ENCODE results near the gene MTHFSD. TPM values are rescaled to one million over a fixed set of nuclear protein-coding genes. Genes with fewer than 3 reads are reported as not detected.

The MTHFSD gene
- total and polyA plus RNA-seq, 9 donors: 11.0 to 24.9 (median 21.8) TPM

- intact Hi-C loops (cut with DNase I): no loop called here
- H3K27me3 ChIP-seq: peaks cover 18% of the 10 kb centered on the region
- H3K36me3 ChIP-seq: no peaks in the 10 kb centered on the region
- DNase-seq: peak in 4 of 5 donors; percentile 19 to 57 (median 50)
- H3K4me1 ChIP-seq (ENCODE audit: insufficient read depth): peaks cover 12% of the 10 kb centered on the region
- H3K4me3 ChIP-seq: peak overlapping the region; percentile 59
- no peaks in the 10 kb centered on the region for H3K9me3 ChIP-seq
- 0 to 1% (median 0%) methylated on average over 48 to 79 of the region's 79 CpGs for WGBS, 3 donors
- H3K27ac ChIP-seq: peak overlapping the region; percentile 7 to 31
- TF ChIP-seq CTCF (IDR thresholded peaks at IDR 0.05) (no peak), EP300 (IDR thresholded peaks at IDR 0.05) (no peak), POLR2A (IDR thresholded peaks at IDR 0.05) (no peak)
These were observed 45.9 kb downstream of the MTHFSD start for GRCh38 chr16:86508947-86509758.

DNA sequence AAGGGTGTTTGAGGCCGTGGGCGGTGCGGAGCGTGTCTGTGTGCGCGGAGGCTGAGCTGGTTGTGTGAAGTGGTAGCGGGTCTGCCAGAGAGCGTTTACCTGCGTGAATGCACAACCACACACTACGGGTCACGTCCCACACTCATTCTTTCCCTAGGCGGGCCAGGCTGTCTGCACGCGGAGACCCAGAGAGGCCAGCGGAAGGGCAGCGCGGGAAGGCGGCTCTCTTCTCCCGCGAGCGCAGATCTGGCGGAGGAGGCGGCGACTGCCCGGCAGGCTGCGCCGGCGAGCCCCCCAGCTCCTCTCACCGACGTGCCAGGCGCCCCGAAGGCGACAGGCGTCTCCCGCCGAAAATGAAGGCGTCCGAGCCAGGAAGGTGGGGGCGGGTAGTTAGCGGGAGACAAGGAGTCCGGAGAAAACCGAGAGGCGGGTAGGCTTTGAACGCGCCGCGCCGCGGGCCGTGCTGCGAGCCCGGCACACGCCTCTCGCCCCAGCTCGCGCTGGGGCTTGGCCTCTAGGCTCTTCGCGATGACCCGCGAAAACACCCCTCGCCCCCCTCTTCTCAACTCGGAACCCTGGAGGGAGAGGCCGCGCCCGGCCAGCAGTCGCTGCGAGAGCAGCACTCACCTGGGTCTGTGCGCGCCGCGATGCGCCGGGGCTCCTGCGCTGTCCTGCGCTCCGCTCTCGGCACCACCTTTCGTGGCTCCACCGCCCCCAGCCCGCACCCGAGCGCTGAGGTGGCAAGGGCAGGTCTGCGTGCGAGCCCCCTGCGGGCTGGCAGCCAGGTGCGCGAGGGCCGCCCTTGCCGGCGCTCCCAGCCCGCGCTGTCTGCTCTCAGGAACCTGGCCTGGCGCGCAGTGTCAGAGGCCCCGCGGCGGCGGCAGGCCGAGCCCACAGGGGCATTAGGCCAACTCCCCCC is 46.7 kb downstream of the MTHFSD start:
- TF ChIP-seq CTCF (IDR thresholded peaks at IDR 0.05) (no peak), POLR2A (IDR thresholded peaks at IDR 0.05) (no peak), EP300 (IDR thresholded peaks at IDR 0.05) (no peak)
- H3K9me3 ChIP-seq: no peaks in the 10 kb centered on the region
- peaks cover 12% of the 10 kb centered on the region for H3K4me1 ChIP-seq (ENCODE audit: insufficient read depth)
- H3K27me3 ChIP-seq: peaks cover 17% of the 10 kb centered on the region
- H3K36me3 ChIP-seq: no peaks in the 10 kb centered on the region
- WGBS, 3 donors: 1 to 3% (median 2%) methylated on average over 77 to 99 of the region's 99 CpGs
- no peak for DNase-seq
- peak overlapping the region; percentile 59 for H3K4me3 ChIP-seq
- intact Hi-C loops (cut with DNase I): no loop called here
- H3K27ac ChIP-seq: no peak overlapping the region

DNA sequence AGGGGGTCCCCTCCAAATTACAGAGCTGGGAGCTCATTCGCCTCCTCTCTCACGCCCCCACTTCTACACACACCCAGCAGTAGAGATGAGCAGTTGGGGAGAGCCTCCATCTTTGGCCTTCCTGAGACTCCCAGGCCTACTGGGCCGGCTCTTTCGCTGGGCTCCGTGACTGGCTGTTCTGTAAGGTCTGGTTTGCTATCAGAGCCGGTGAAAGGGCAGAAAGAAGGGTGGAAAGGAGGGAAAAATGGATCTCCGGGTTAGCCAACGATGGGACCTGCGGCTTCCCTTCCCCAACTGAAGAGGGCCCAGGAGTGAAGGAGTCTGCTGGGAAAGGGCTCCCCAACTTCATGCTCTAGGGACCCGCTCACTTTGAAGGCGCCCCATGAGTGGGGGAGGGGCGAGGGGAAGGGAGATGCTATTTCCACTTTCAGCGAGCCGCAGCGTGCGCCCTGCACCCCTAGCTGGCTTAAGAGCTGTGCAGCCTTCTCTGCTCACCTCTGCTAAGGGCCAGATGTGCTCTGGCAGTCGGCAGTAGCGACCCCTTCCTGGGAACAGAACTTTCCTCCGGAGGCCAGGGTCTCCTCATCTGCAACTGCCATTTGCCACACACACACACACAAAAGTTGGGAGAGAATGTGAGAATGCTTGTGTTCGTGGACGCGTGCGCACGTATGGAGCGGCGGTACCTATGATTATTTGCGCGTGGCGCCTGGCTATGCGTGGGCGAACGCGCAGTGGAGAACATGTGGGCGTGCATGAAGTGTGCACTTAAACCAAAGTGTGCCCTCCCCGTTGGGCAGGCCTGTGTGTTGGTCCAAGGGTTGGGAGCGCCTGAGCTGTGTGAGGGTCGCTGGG is 47.6 kb downstream of the MTHFSD start:
- 8 to 16% (median 15%) methylated on average over 37 of the region's 37 CpGs for WGBS, 3 donors
- peak overlapping the region; percentile 59 for H3K4me3 ChIP-seq
- intact Hi-C loops (cut with DNase I): no loop called here
- peaks cover 12% of the 10 kb centered on the region for H3K4me1 ChIP-seq (ENCODE audit: insufficient read depth)
- no peak for TF ChIP-seq EP300 (IDR thresholded peaks at IDR 0.05)
- H3K27me3 ChIP-seq: peaks cover 11% of the 10 kb centered on the region
- DNase-seq: no peak
- no peaks in the 10 kb centered on the region for H3K9me3 ChIP-seq
- H3K27ac ChIP-seq: no peak overlapping the region
- no peaks in the 10 kb centered on the region for H3K36me3 ChIP-seq

- H3K27me3 ChIP-seq: peaks cover 5% of the 10 kb centered on the region
- H3K9me3 ChIP-seq: no peaks in the 10 kb centered on the region
- WGBS, 3 donors: 8 to 14% (median 13%) methylated on average over 27 of the region's 27 CpGs
- DNase-seq: no peak
- H3K4me3 ChIP-seq: no peak overlapping the region
- H3K4me1 ChIP-seq (ENCODE audit: insufficient read depth): peaks cover 10% of the 10 kb centered on the region
- no peak for TF ChIP-seq CTCF (IDR thresholded peaks at IDR 0.05)
- TF ChIP-seq EP300 (IDR thresholded peaks at IDR 0.05): no peak
- TF ChIP-seq POLR2A (IDR thresholded peaks at IDR 0.05): no peak
- no peaks in the 10 kb centered on the region for H3K36me3 ChIP-seq
- intact Hi-C loops (cut with DNase I): no loop called here
- no peak overlapping the region for H3K27ac ChIP-seq
These were observed 48.9 kb downstream of the MTHFSD start for GRCh38 chr16:86505899-86506864.

Data from ovary (tissue), 9 donors.